HFFc6 (cell line): ENCODE results near the gene IL1RN. TPM values are rescaled to one million over a fixed set of nuclear protein-coding genes. Genes with fewer than 3 reads are reported as not detected.

Experiments used
- DNase-seq: peaks from one replicate; pipeline ENCODE4 v3.0.0-alpha.2; 2018
- H3K27ac Mint-ChIP-seq: 2 replicates; pipeline ENCODE4 v1.8.0; 2020; ENCODE audit warnings: mild to moderate bottlenecking, mixed read lengths
- H3K27me3 Mint-ChIP-seq: 2 replicates; pipeline ENCODE4 v1.8.0; 2021; ENCODE audit warnings: mild to moderate bottlenecking, moderate library complexity, mixed read lengths; ENCODE audit not compliant: insufficient read depth
- H3K36me3 Mint-ChIP-seq: 2 replicates; pipeline ENCODE4 v1.8.0; 2021; ENCODE audit warnings: low read depth, mixed read lengths
- H3K4me1 Mint-ChIP-seq: 2 replicates; pipeline ENCODE4 v1.8.0; 2020; ENCODE audit warnings: low read depth, mixed read lengths
- H3K4me3 Mint-ChIP-seq: 2 replicates; pipeline ENCODE4 v1.8.0; 2020; ENCODE audit warnings: mild to moderate bottlenecking, moderate library complexity, mixed read lengths
- H3K9me3 Mint-ChIP-seq: 2 replicates; pipeline ENCODE4 v1.8.0; 2020; ENCODE audit warnings: mild to moderate bottlenecking, mixed read lengths
- total RNA-seq, 6 experiments: library from RNA; stranded (reverse); fragmentation: NEBNext Ultra II Directional; extraction: Animal tissue kit (Norgen Biotek cat#: 25700); gene quantifications; 2 replicates in 1 of 6; 3 replicates in 5 of 6; pipeline ENCODE4 v1.2.3, GENCODE V29; 2021
- TF ChIP-seq, protein P1 (sequence below): fragments of 200-600 bp; sonication (generic); IDR thresholded peaks from 2 replicates; pipeline ENCODE4 v1.5.0; 2021; ENCODE audit warnings: antibody characterized with exemption, mild to moderate bottlenecking

IL1RN gene
- total RNA-seq, 6 experiments from 2014 or later: not detected

GRCh38 chr2:113142290-113142689 lies 14.9 kb downstream of the IL1RN start:
- DNase-seq: no peak
- no peak overlapping the region for H3K27ac Mint-ChIP-seq
- H3K4me3 Mint-ChIP-seq: no peak overlapping the region
- H3K9me3 Mint-ChIP-seq: peaks cover 3% of the 10 kb centered on the region; the same call in 1 of the 2 replicates
- H3K27me3 Mint-ChIP-seq: peaks cover 12% of the 10 kb centered on the region
- no peaks in the 10 kb centered on the region for H3K36me3 Mint-ChIP-seq
- H3K4me1 Mint-ChIP-seq: no peaks in the 10 kb centered on the region
- TF ChIP-seq, protein P1, sequence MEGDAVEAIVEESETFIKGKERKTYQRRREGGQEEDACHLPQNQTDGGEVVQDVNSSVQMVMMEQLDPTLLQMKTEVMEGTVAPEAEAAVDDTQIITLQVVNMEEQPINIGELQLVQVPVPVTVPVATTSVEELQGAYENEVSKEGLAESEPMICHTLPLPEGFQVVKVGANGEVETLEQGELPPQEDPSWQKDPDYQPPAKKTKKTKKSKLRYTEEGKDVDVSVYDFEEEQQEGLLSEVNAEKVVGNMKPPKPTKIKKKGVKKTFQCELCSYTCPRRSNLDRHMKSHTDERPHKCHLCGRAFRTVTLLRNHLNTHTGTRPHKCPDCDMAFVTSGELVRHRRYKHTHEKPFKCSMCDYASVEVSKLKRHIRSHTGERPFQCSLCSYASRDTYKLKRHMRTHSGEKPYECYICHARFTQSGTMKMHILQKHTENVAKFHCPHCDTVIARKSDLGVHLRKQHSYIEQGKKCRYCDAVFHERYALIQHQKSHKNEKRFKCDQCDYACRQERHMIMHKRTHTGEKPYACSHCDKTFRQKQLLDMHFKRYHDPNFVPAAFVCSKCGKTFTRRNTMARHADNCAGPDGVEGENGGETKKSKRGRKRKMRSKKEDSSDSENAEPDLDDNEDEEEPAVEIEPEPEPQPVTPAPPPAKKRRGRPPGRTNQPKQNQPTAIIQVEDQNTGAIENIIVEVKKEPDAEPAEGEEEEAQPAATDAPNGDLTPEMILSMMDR: no peak

GRCh38 chr2:113144259-113144658 lies 16.9 kb downstream of the IL1RN start:
- no peaks in the 10 kb centered on the region for H3K36me3 Mint-ChIP-seq
- no peak overlapping the region for H3K27ac Mint-ChIP-seq
- no peaks in the 10 kb centered on the region for H3K4me1 Mint-ChIP-seq
- no peak overlapping the region for H3K4me3 Mint-ChIP-seq
- peaks cover 3% of the 10 kb centered on the region; the same call in 1 of the 2 replicates for H3K9me3 Mint-ChIP-seq
- no peak for DNase-seq
- TF ChIP-seq, protein P1: no peak
- H3K27me3 Mint-ChIP-seq: peaks cover 13% of the 10 kb centered on the region

- Mint-ChIP-seq H3K4me3 (no peak overlapping the region), H3K4me1 (no peaks in the 10 kb centered on the region), H3K27ac (no peak overlapping the region), H3K9me3 (peaks cover 3% of the 10 kb centered on the region; the same call in 1 of the 2 replicates), H3K27me3 (peaks cover 14% of the 10 kb centered on the region), H3K36me3 (no peaks in the 10 kb centered on the region)
- no peak for DNase-seq
- TF ChIP-seq, protein P1: no peak
Measured at GRCh38 chr2:113148606-113149552, 21.5 kb downstream of the IL1RN start.

GRCh38 chr2:113149553-113150257 lies 22.3 kb downstream of the IL1RN start:
- Mint-ChIP-seq H3K27me3 (peaks cover 13% of the 10 kb centered on the region), H3K36me3 (no peaks in the 10 kb centered on the region), H3K4me3 (no peak overlapping the region), H3K27ac (no peak overlapping the region), H3K4me1 (no peaks in the 10 kb centered on the region), H3K9me3 (no peaks in the 10 kb centered on the region; the same call in 1 of the 2 replicates)
- TF ChIP-seq, protein P1: no peak
- DNase-seq: no peak

GRCh38 chr2:113150258-113150601 lies 22.8 kb downstream of the IL1RN start:
- peaks cover 11% of the 10 kb centered on the region for H3K27me3 Mint-ChIP-seq
- H3K4me3 Mint-ChIP-seq: no peak overlapping the region
- H3K9me3 Mint-ChIP-seq: no peaks in the 10 kb centered on the region; the same call in 1 of the 2 replicates
- TF ChIP-seq, protein P1: no peak
- no peak overlapping the region for H3K27ac Mint-ChIP-seq
- H3K36me3 Mint-ChIP-seq: no peaks in the 10 kb centered on the region
- no peak for DNase-seq
- no peaks in the 10 kb centered on the region for H3K4me1 Mint-ChIP-seq
